Activated T-cell treated with anti-CD3 and anti-CD28 coated beads, Interleukin-2, amount 50 U/mL, for 4 hours (primary cell): Measurements from ENCODE around the gene DCAF8. TPM values are rescaled to one million over a fixed set of nuclear protein-coding genes. Genes with fewer than 3 reads are reported as not detected.
A peak's percentile ranks its signal among the peaks of the same experiment; 100 is the strongest.

Experiments used
- ATAC-seq, 2 donors: fragments of 200-7000 bp; cut with Tn5 transposase; one replicate each; pipeline ENCODE4 v1.10.0; 2021
- DNase-seq: peaks from one replicate; pipeline ENCODE4 v3.0.0-alpha.2; 2020
- H3K27me3 Mint-ChIP-seq: one replicate; pipeline ENCODE4 v1.8.0; 2021; ENCODE audit warnings: low read depth, mixed read lengths
- H3K36me3 Mint-ChIP-seq: one replicate; pipeline ENCODE4 v1.8.0; 2022; ENCODE audit warnings: mixed read lengths; ENCODE audit not compliant: insufficient read depth
- H3K4me1 Mint-ChIP-seq: one replicate; pipeline ENCODE4 v1.8.0; 2021; ENCODE audit warnings: low read depth, mixed read lengths
- H3K4me3 Mint-ChIP-seq: one replicate; pipeline ENCODE4 v1.8.0; 2021; ENCODE audit warnings: mild to moderate bottlenecking, moderate library complexity, mixed read lengths
- H3K9me3 Mint-ChIP-seq: one replicate; pipeline ENCODE4 v1.8.0; 2021; ENCODE audit warnings: mixed read lengths
- total RNA-seq, 3 donors: library from RNA; stranded (reverse); gene quantifications; one replicate each; pipeline ENCODE4 v1.2.1, GENCODE V29; 2021

Gene DCAF8
- total RNA-seq, 3 donors from 2014 or later, result 64.4 to 68.4 (median 65.0) TPM

- peaks cover 6% of the 10 kb centered on the region for H3K36me3 Mint-ChIP-seq
- no peak overlapping the region for H3K4me3 Mint-ChIP-seq
- H3K27me3 Mint-ChIP-seq, result no peaks in the 10 kb centered on the region
- peaks cover 12% of the 10 kb centered on the region for H3K4me1 Mint-ChIP-seq
- peak; percentile 52 for DNase-seq
- peak; percentile 91 to 92 for ATAC-seq
- no peaks in the 10 kb centered on the region for H3K9me3 Mint-ChIP-seq
Measured at GRCh38 chr1:160251687-160252526, 10.4 kb downstream of the DCAF8 start.

DNA sequence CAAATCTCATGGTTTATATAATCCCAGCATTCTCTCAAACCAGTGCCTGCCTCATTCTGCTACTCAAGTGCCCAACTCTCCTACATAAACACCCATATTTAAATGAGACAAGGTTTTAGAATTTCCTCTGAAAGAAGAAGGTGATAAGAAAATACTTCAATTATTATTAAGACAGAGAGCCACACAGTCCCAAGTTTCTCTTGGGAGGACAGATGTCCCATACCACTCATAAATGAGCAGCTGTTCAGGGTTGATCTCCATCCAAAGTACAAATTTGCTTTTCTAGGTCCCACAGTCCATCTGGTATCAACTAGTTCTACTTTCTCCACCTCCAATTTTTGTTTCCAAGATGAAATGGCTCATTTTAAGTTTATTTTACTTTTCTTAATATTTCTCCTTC, 11.3 kb downstream of the DCAF8 start:
- Mint-ChIP-seq H3K36me3 (peaks cover 6% of the 10 kb centered on the region), H3K4me3 (no peak overlapping the region), H3K4me1 (peaks cover 4% of the 10 kb centered on the region), H3K27me3 (no peaks in the 10 kb centered on the region), H3K9me3 (no peaks in the 10 kb centered on the region)
- ATAC-seq (no peak), DNase-seq (no peak)

- H3K27me3 Mint-ChIP-seq, result no peaks in the 10 kb centered on the region
- no peak for DNase-seq
- H3K36me3 Mint-ChIP-seq, result peaks cover 8% of the 10 kb centered on the region
- H3K9me3 Mint-ChIP-seq, result no peaks in the 10 kb centered on the region
- no peak overlapping the region for H3K4me3 Mint-ChIP-seq
- ATAC-seq, result no peak
- peaks cover 10% of the 10 kb centered on the region for H3K4me1 Mint-ChIP-seq
Measured at GRCh38 chr1:160247053-160247452, 15.3 kb downstream of the DCAF8 start.

DNA sequence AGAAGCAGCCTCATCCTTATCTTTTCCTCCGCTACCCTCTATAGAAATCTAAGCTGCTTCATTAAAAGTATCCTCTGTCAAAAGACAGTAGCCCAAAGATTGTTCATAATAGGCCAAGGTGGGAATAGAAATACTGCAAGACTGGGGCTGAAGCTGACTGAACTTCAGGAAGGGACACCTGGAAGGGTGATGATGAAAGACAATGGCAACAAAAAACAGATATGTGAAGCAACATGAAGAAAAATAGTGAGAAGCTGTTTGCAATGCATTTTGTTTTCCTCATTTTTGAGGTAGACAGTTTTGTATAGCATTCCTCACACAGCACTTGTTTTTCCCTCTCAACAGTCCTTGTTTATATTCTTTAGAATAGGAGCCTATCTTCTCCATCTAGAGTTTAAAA, 16.9 kb downstream of the DCAF8 start:
- peaks cover 6% of the 10 kb centered on the region for H3K4me1 Mint-ChIP-seq
- no peak overlapping the region for H3K4me3 Mint-ChIP-seq
- H3K9me3 Mint-ChIP-seq, result no peaks in the 10 kb centered on the region
- H3K27me3 Mint-ChIP-seq, result no peaks in the 10 kb centered on the region
- H3K36me3 Mint-ChIP-seq, result peaks cover 14% of the 10 kb centered on the region
- ATAC-seq (no peak), DNase-seq (no peak)

GRCh38 chr1:160244209-160244608, 18.1 kb downstream of the DCAF8 start:
- Mint-ChIP-seq H3K4me3 (no peak overlapping the region), H3K4me1 (peaks cover 6% of the 10 kb centered on the region), H3K27me3 (no peaks in the 10 kb centered on the region), H3K36me3 (peaks cover 24% of the 10 kb centered on the region), H3K9me3 (no peaks in the 10 kb centered on the region)
- ATAC-seq (no peak), DNase-seq (no peak)

- DNase-seq (no peak), ATAC-seq (no peak)
- H3K4me1 Mint-ChIP-seq, result peaks cover 6% of the 10 kb centered on the region
- H3K9me3 Mint-ChIP-seq, result no peaks in the 10 kb centered on the region
- no peak overlapping the region for H3K4me3 Mint-ChIP-seq
- H3K36me3 Mint-ChIP-seq, result peaks cover 27% of the 10 kb centered on the region
- H3K27me3 Mint-ChIP-seq, result no peaks in the 10 kb centered on the region
Measured at GRCh38 chr1:160243767-160244166, 18.6 kb downstream of the DCAF8 start.

DNA sequence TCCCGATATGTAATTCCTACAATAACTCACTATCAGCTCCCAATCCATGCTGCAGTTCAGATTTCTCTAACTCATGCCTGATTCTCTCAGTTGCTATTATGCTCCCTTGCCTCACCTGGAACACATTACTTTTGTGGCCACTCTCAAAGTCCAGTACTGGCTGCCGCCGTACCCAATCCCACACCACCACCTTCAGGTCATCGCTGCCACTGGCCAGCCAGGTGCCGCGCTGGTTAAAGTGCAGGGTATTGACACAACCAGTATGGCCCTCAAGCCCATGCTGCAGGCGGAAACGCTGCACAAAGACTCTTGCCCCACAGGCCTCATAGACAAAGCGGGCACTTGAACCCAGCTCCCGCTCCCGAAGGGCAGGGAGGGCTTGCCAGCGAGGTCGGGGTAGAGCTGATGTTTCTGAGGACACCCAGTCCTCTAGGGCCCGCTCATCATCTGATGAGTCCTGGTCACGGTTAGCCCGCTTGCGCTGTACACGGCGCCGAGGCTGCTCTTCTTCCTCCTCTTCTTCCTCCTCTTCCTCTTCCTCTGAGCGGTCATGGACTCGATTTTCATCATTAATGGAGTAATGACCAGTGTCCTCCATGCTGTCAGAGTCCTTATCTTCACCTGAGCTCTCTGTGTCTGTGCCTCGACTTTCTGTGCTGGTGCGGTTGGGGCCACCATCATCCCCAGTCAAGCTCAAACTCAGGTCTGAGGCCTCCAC, 22.6 kb downstream of the DCAF8 start:
- no peaks in the 10 kb centered on the region for H3K27me3 Mint-ChIP-seq
- H3K36me3 Mint-ChIP-seq, result peaks cover 39% of the 10 kb centered on the region
- H3K4me1 Mint-ChIP-seq, result peaks cover 2% of the 10 kb centered on the region
- H3K4me3 Mint-ChIP-seq, result no peak overlapping the region
- no peak for ATAC-seq
- DNase-seq, result no peak
- H3K9me3 Mint-ChIP-seq, result no peaks in the 10 kb centered on the region

DNA sequence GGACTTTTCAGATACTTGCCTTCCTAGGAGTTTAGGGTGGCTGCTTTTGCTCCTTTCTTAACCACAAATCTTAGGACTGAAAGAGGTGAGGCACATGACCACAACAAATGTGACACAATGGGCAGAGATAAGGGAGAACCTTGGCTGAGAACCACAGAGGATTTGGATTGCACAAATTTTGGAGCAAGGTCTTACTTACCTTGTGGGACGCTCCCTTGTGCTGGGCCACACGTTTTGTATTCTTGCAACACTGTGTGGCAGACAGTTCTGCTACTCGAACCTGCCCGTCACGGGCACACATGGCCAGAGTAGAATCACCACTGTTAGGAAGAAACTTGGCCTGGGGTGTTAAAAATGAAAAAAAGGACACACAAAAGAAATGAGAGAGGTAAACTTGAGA, 23.9 kb downstream of the DCAF8 start:
- Mint-ChIP-seq H3K4me3 (no peak overlapping the region), H3K9me3 (no peaks in the 10 kb centered on the region), H3K36me3 (peaks cover 43% of the 10 kb centered on the region), H3K4me1 (peaks cover 10% of the 10 kb centered on the region), H3K27me3 (no peaks in the 10 kb centered on the region)
- DNase-seq (no peak), ATAC-seq (no peak)

DNA sequence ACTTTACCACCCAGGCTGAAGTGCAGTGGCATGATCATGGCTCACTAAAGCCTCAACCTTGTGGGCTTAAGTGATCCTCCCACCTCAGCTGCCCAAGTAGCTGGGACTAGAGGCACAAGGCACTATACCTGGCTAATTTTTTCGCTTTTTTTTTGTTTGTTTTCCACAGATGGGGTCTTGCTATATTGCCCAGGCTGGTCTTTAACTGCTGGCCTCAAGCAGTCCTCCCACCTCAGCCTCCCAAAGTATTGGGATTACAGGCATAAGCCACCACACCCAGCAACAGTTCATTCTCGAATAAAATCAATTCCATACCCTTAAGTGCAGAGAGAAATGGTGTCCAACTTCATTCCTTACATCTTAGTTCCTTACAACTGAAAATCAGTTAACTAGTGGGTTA, 24.8 kb downstream of the DCAF8 start:
- DNase-seq, result no peak
- no peaks in the 10 kb centered on the region for H3K9me3 Mint-ChIP-seq
- H3K4me1 Mint-ChIP-seq, result peaks cover 10% of the 10 kb centered on the region
- no peaks in the 10 kb centered on the region for H3K27me3 Mint-ChIP-seq
- H3K4me3 Mint-ChIP-seq, result no peak overlapping the region
- peaks cover 43% of the 10 kb centered on the region for H3K36me3 Mint-ChIP-seq
- no peak for ATAC-seq

- H3K27me3 Mint-ChIP-seq, result no peaks in the 10 kb centered on the region
- DNase-seq (no peak), ATAC-seq (no peak)
- no peak overlapping the region for H3K4me3 Mint-ChIP-seq
- H3K36me3 Mint-ChIP-seq, result peaks cover 43% of the 10 kb centered on the region
- peaks cover 10% of the 10 kb centered on the region for H3K4me1 Mint-ChIP-seq
- H3K9me3 Mint-ChIP-seq, result no peaks in the 10 kb centered on the region
Measured at GRCh38 chr1:160236806-160237205, 25.5 kb downstream of the DCAF8 start.

GRCh38 chr1:160232911-160233310, 29.4 kb downstream of the DCAF8 start:
- H3K9me3 Mint-ChIP-seq, result no peaks in the 10 kb centered on the region
- ATAC-seq (no peak), DNase-seq (no peak)
- peaks cover 10% of the 10 kb centered on the region for H3K4me1 Mint-ChIP-seq
- H3K27me3 Mint-ChIP-seq, result no peaks in the 10 kb centered on the region
- H3K36me3 Mint-ChIP-seq, result peaks cover 46% of the 10 kb centered on the region
- no peak overlapping the region for H3K4me3 Mint-ChIP-seq

DNA sequence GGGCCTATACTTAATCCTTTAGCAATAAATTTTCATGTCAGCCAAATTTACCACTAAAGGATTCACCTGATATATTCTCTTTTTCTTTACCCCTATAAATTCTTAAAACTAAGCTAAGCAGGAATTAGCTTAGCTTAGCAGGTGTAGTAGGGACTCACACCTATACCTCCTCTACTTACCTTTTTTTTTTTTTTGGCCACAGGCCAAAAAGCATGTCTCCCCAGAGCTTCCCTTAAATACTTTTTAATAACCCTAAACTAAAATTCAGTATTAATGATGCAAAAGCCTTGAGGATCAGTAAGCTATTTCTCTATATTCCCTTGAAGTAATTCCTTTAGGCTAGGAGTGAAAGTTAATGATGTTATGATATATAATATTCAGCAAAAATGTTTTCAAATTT, 33.9 kb downstream of the DCAF8 start:
- no peaks in the 10 kb centered on the region for H3K4me1 Mint-ChIP-seq
- H3K27me3 Mint-ChIP-seq, result no peaks in the 10 kb centered on the region
- DNase-seq (no peak), ATAC-seq (no peak)
- H3K36me3 Mint-ChIP-seq, result peaks cover 38% of the 10 kb centered on the region
- no peak overlapping the region for H3K4me3 Mint-ChIP-seq
- no peaks in the 10 kb centered on the region for H3K9me3 Mint-ChIP-seq

- DNase-seq (no peak), ATAC-seq (no peak)
- no peak overlapping the region for H3K4me3 Mint-ChIP-seq
- H3K27me3 Mint-ChIP-seq, result no peaks in the 10 kb centered on the region
- H3K4me1 Mint-ChIP-seq, result no peaks in the 10 kb centered on the region
- H3K36me3 Mint-ChIP-seq, result peaks cover 46% of the 10 kb centered on the region
- H3K9me3 Mint-ChIP-seq, result no peaks in the 10 kb centered on the region
Measured at GRCh38 chr1:160227561-160227960, 34.8 kb downstream of the DCAF8 start.

GRCh38 chr1:160227034-160227433, 35.3 kb downstream of the DCAF8 start:
- Mint-ChIP-seq H3K4me1 (no peaks in the 10 kb centered on the region), H3K36me3 (peaks cover 51% of the 10 kb centered on the region), H3K4me3 (no peak overlapping the region), H3K9me3 (no peaks in the 10 kb centered on the region), H3K27me3 (no peaks in the 10 kb centered on the region)
- no peak for ATAC-seq
- no peak for DNase-seq

DNA sequence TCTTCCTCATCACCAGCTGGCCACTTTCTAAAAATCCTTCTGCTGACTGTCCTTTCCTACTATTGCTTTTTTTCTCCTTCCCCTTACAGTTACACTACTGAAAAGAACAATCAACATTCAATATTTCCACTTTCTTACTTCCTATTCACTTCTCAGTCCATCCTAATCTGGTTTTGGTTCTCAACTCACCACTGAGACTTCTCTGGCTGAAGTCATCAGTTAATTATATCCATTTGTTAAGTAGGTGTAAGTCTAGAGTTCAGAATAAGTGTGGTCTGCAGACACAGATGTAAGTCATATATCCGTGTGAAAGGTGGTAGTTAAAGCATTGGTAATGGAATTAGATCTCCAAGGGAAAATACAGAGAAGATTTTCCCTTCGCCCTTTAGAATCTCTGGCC, 35.7 kb downstream of the DCAF8 start:
- peaks cover 55% of the 10 kb centered on the region for H3K36me3 Mint-ChIP-seq
- ATAC-seq (no peak), DNase-seq (no peak)
- no peak overlapping the region for H3K4me3 Mint-ChIP-seq
- no peaks in the 10 kb centered on the region for H3K27me3 Mint-ChIP-seq
- H3K4me1 Mint-ChIP-seq, result no peaks in the 10 kb centered on the region
- no peaks in the 10 kb centered on the region for H3K9me3 Mint-ChIP-seq
